ENCODE results near the gene MGST3. TPM values are rescaled to one million over a fixed set of nuclear protein-coding genes. Genes with fewer than 3 reads are reported as not detected.

MGST3 gene
- total RNA-seq, 2 donors from 2014 or later: 56.7 to 70.0 TPM

DNA sequence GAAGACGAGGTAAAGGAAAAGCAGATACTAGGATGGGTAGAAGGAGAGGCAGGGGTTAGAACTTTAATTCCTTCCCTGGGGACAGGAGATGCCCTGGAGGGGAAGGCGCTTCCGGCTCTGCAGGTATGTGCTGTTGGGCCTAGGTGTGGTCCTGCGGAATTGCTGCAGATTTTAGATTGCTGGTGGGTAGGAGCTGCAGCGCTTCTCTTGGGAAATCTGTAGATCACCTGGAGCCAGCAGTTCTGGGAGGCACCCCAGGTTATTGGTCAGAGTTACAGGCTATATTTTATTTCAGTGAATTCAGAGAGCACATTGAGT, 1.1 kb downstream of the MGST3 start:
- H3K36me3 ChIP-seq (replicated peaks in 1 of 2; ENCODE audit: insufficient read depth in 1 of 2, low read depth in 2 of 2): no peaks in the 10 kb centered on the region
- H3K4me3 ChIP-seq: peak overlapping the region; percentile 59 to 79
- no peaks in the 10 kb centered on the region for H3K9me3 ChIP-seq
- H3K4me1 ChIP-seq: peaks cover 44% of the 10 kb centered on the region
- no peaks in the 10 kb centered on the region for H3K27me3 ChIP-seq
- TF ChIP-seq POLR2A (IDR thresholded peaks at IDR 0.05): no peak
- TF ChIP-seq, protein P1, sequence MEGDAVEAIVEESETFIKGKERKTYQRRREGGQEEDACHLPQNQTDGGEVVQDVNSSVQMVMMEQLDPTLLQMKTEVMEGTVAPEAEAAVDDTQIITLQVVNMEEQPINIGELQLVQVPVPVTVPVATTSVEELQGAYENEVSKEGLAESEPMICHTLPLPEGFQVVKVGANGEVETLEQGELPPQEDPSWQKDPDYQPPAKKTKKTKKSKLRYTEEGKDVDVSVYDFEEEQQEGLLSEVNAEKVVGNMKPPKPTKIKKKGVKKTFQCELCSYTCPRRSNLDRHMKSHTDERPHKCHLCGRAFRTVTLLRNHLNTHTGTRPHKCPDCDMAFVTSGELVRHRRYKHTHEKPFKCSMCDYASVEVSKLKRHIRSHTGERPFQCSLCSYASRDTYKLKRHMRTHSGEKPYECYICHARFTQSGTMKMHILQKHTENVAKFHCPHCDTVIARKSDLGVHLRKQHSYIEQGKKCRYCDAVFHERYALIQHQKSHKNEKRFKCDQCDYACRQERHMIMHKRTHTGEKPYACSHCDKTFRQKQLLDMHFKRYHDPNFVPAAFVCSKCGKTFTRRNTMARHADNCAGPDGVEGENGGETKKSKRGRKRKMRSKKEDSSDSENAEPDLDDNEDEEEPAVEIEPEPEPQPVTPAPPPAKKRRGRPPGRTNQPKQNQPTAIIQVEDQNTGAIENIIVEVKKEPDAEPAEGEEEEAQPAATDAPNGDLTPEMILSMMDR (IDR thresholded peaks at IDR 0.05): no peak
- DNase-seq (peak in 1 of 4 donors; percentile 22), ATAC-seq (no peak)
- peak overlapping the region; percentile 82 to 96 (median 91) for H3K27ac ChIP-seq
- intact Hi-C loops (cut with DNase I): no loop called here
- 9 to 15% methylated on average over 5 of the region's 5 CpGs for WGBS, 2 donors

DNA sequence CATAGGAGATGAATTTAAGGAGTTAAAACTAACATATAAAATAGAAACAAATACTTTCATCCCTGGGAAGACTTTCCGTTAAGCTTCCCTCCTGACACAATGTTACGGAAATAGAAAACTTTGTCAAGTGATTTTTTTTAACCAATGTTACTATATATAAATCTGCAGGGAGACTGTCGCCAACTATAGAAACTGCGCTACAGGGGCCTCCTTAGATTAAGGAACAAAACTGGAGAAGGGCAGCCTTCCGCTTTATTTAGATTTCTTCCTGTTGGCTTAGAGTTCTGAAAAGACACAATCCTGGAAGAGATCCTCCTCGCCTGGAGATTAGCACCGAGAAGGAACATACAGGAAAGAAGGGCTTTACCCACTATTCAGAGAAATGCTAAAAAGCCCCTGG, 1.5 kb downstream of the MGST3 start:
- Histone ChIP-seq H3K27ac (peak overlapping the region in 3 of 4 donors; percentile 82 to 96 (median 93)), H3K27me3 (no peaks in the 10 kb centered on the region), H3K4me1 (peaks cover 48% of the 10 kb centered on the region), H3K36me3 (replicated peaks in 1 of 2; ENCODE audit: insufficient read depth in 1 of 2, low read depth in 2 of 2) (no peaks in the 10 kb centered on the region), H3K4me3 (no peak overlapping the region), H3K9me3 (no peaks in the 10 kb centered on the region)
- intact Hi-C loops (cut with DNase I): no loop called here
- no peak for TF ChIP-seq POLR2A (IDR thresholded peaks at IDR 0.05)
- DNase-seq (no peak), ATAC-seq (no peak)
- WGBS, 2 donors: 13 to 19% methylated on average over 7 of the region's 7 CpGs

DNA sequence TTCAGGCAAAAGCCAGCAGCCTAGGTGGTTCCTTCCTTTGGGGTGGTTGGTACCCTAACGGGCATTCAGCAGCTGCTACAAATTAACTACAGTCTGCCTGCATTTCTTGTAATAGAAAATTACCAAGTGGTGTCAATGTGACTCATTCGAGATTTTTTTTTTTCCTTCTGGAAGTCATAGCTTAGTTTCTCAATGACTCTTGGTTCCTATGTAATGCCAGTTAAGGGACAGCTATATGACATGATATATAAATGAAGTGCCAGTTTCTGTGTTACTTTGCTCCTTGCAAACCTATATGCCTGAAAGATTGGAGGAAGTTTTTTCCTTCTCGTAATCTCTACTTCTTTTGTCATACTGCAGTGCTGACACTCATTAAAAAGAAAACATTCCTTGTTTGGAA, 2.6 kb downstream of the MGST3 start:
- Histone ChIP-seq H3K36me3 (replicated peaks in 1 of 2; ENCODE audit: insufficient read depth in 1 of 2, low read depth in 2 of 2) (no peaks in the 10 kb centered on the region), H3K27me3 (no peaks in the 10 kb centered on the region), H3K9me3 (no peaks in the 10 kb centered on the region), H3K4me1 (peaks cover 58% of the 10 kb centered on the region), H3K27ac (no peak overlapping the region), H3K4me3 (no peak overlapping the region)
- intact Hi-C loops (cut with DNase I): no loop called here
- ATAC-seq: no peak
- no peak for DNase-seq
- TF ChIP-seq, protein P1 (IDR thresholded peaks at IDR 0.05): no peak
- TF ChIP-seq POLR2A (IDR thresholded peaks at IDR 0.05): no peak
- WGBS, 2 donors: 41 to 43% methylated on average over 3 of the region's 3 CpGs

DNA sequence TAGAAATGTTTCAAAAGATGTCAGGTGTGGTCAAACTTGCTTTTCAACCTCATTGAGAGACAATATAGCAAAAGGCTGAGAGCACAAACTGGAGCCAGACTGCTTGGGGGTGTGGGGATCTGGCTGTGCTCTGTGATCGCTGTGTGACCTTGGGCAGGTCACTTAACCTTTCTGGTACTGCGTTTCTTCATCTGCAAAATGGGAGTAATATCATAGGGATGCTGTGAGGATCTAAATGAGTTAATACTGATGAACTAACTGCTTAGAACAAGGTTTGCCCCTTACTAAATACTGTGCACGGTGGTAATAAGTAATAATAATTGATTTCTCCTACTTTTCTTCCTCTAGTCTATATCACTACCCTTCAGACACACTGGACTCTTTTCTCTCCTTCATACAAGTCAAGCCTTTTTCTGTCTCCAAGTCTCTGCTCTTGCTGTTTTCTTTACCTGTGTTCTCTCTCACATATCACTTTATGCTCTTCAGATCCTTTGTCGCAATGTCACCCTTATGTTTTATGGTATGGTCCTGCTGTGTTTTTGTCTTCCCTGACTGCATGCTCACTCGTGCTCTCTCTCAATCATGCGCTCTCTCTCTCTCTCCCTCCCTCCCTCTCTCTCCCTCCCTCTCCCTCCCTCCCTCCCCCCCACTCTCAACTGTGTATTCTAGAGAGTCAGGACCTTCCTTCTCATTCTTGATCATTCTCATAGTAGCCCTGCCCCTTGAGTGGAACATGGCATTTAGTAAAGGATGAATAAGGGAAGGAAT, 3.3 kb downstream of the MGST3 start:
- DNase-seq: no peak
- no peaks in the 10 kb centered on the region for H3K36me3 ChIP-seq (replicated peaks in 1 of 2; ENCODE audit: insufficient read depth in 1 of 2, low read depth in 2 of 2)
- TF ChIP-seq POLR2A (IDR thresholded peaks at IDR 0.05): no peak
- TF ChIP-seq, protein P1 (IDR thresholded peaks at IDR 0.05): no peak
- no peak overlapping the region for H3K27ac ChIP-seq
- no peaks in the 10 kb centered on the region for H3K27me3 ChIP-seq
- WGBS, 2 donors: 60 to 61% methylated on average over 6 of the region's 6 CpGs
- no peak overlapping the region for H3K4me3 ChIP-seq
- no peak for ATAC-seq
- peaks cover 58% of the 10 kb centered on the region for H3K4me1 ChIP-seq
- H3K9me3 ChIP-seq: no peaks in the 10 kb centered on the region
- intact Hi-C loops (cut with DNase I): no loop called here

DNA sequence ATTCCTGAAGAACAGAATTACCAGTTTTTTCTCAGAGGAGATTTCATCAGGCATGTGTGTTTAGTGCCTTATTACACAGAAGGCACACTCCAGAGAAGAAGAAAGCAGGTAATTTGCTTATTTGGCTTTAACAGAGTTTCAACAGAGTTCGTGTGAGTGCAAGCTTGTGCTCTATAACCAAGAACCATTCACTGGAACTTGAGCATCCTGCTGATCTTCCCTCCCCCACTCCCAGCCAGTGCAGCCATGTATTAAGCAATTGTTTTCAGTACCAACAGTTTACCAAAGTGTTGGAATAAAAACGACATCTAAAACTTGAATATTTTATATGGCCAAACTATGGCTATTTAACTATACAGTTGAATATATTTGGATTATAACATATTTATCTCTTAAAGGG, 4.3 kb downstream of the MGST3 start:
- H3K36me3 ChIP-seq (replicated peaks in 1 of 2; ENCODE audit: insufficient read depth in 1 of 2, low read depth in 2 of 2): no peaks in the 10 kb centered on the region
- intact Hi-C loops (cut with DNase I): no loop called here
- no peak for TF ChIP-seq POLR2A (IDR thresholded peaks at IDR 0.05)
- TF ChIP-seq, protein P1 (IDR thresholded peaks at IDR 0.05): no peak
- WGBS, 2 donors: 47 to 57% methylated on average over 2 of the region's 2 CpGs
- H3K9me3 ChIP-seq: no peaks in the 10 kb centered on the region
- ATAC-seq (no peak), DNase-seq (no peak)
- no peak overlapping the region for H3K4me3 ChIP-seq
- H3K27me3 ChIP-seq: no peaks in the 10 kb centered on the region
- no peak overlapping the region for H3K27ac ChIP-seq
- H3K4me1 ChIP-seq: peaks cover 53% of the 10 kb centered on the region

Data from body of pancreas (tissue), 4 donors.